Suprapubic skin (tissue), 4 donors: ENCODE measurements around the gene PTK6. TPM values are rescaled to one million over a fixed set of nuclear protein-coding genes. Genes with fewer than 3 reads are reported as not detected.

Experiments used
- DNase-seq, 2 donors: peaks; one replicate each; pipeline ENCODE4 v3.0.0-alpha.2; 2019; ENCODE audit warnings: low spot score in 2 of 2
- H3K27ac ChIP-seq: fragments of 200-600 bp; sonication (generic); one replicate; pipeline ENCODE4 v1.5.1; 2019
- H3K27me3 ChIP-seq: fragments of 200-600 bp; sonication (generic); one replicate; pipeline ENCODE4 v1.5.1; 2019
- H3K36me3 ChIP-seq: fragments of 200-600 bp; sonication (generic); one replicate; pipeline ENCODE4 v1.5.1; 2019
- H3K4me1 ChIP-seq: fragments of 200-600 bp; sonication (generic); one replicate; pipeline ENCODE4 v1.5.1; 2019
- H3K4me3 ChIP-seq: fragments of 200-600 bp; sonication (generic); one replicate; pipeline ENCODE4 v1.5.1; 2019; ENCODE audit warnings: mild to moderate bottlenecking
- H3K9me3 ChIP-seq: fragments of 200-600 bp; sonication (generic); one replicate; pipeline ENCODE4 v1.5.1; 2019
- CTCF ChIP-seq, 2 donors: fragments of 200-600 bp in 1 of 2; fragments of 450-650 bp in 1 of 2; sonication (generic) in 1 of 2; IDR thresholded peaks; one replicate each; pipeline ENCODE4 v1.5.1; 2016 to 2019; ENCODE audit warnings: antibody characterized with exemption in 2 of 2, mild to moderate bottlenecking in 1 of 2, moderate library complexity in 1 of 2
- EP300 ChIP-seq: sonication (generic); formaldehyde crosslinking; IDR thresholded peaks from one replicate; pipeline ENCODE4 v1.6.1; 2017; ENCODE audit warnings: antibody characterized with exemption
- POLR2A ChIP-seq, 2 donors: fragments of 450-650 bp; IDR thresholded peaks; one replicate each; pipeline ENCODE4 v1.6.1; 2017; ENCODE audit warnings: antibody characterized with exemption in 2 of 2, mild to moderate bottlenecking in 2 of 2, moderate library complexity in 2 of 2
- POLR2AphosphoS5 ChIP-seq, 3 donors: sonication (generic); formaldehyde crosslinking; IDR thresholded peaks; one replicate each; pipeline ENCODE4 v1.6.1; 2017; ENCODE audit warnings: antibody characterized with exemption in 3 of 3
- WGBS: methylation state at CpG from one replicate; pipeline ENCODE4 v1.1.5; 2018; 5-methylcytosine and 5-hydroxymethylcytosine counted together
- total RNA-seq, 4 donors: library from RNA; depleted of rRNA; stranded (reverse); fragments of >200 nt; gene quantifications; one replicate each; pipeline ENCODE4 v1.1.0, GENCODE V29; 2016

Gene PTK6
- total RNA-seq, 4 donors from 2014 or later = 58.0 to 70.6 (median 65.6) TPM

- H3K27ac ChIP-seq = no peak overlapping the region
- 93% methylated on average over 44 of the region's 61 CpGs for WGBS
- no peak for TF ChIP-seq CTCF (IDR thresholded peaks at IDR 0.05)
- TF ChIP-seq POLR2AphosphoS5 (IDR thresholded peaks at IDR 0.05) = no peak
- TF ChIP-seq POLR2A (IDR thresholded peaks at IDR 0.05) = no peak
- TF ChIP-seq EP300 = no peak
- no peaks in the 10 kb centered on the region for H3K9me3 ChIP-seq
- H3K36me3 ChIP-seq = peaks cover 65% of the 10 kb centered on the region
- peaks cover 3% of the 10 kb centered on the region for H3K4me1 ChIP-seq
- no peaks in the 10 kb centered on the region for H3K27me3 ChIP-seq
- no peak for DNase-seq
- no peak overlapping the region for H3K4me3 ChIP-seq
Measured at GRCh38 chr20:63565021-63565698, 28.0 kb upstream of the PTK6 start.

GRCh38 chr20:63564036-63564810 lies 27.0 kb upstream of the PTK6 start:
- WGBS = 97% methylated on average over 27 of the region's 62 CpGs

GRCh38 chr20:63563225-63563935 lies 26.2 kb upstream of the PTK6 start:
- no peak for TF ChIP-seq EP300
- no peak for TF ChIP-seq POLR2AphosphoS5 (IDR thresholded peaks at IDR 0.05)
- TF ChIP-seq CTCF (IDR thresholded peaks at IDR 0.05) = no peak
- no peak for TF ChIP-seq POLR2A (IDR thresholded peaks at IDR 0.05)
- 96% methylated on average over 14 of the region's 55 CpGs for WGBS
- Histone ChIP-seq H3K36me3 (peaks cover 77% of the 10 kb centered on the region), H3K4me3 (no peak overlapping the region), H3K27me3 (no peaks in the 10 kb centered on the region), H3K4me1 (peaks cover 3% of the 10 kb centered on the region), H3K27ac (no peak overlapping the region), H3K9me3 (no peaks in the 10 kb centered on the region)
- DNase-seq = no peak

More at GRCh38 chr20:63564036-63564810, 27.0 kb upstream of the PTK6 start:
- no peak for TF ChIP-seq EP300
- no peak for TF ChIP-seq POLR2AphosphoS5 (IDR thresholded peaks at IDR 0.05)
- TF ChIP-seq CTCF (IDR thresholded peaks at IDR 0.05) = no peak
- TF ChIP-seq POLR2A (IDR thresholded peaks at IDR 0.05) = no peak
- no peak for DNase-seq
- peaks cover 71% of the 10 kb centered on the region for H3K36me3 ChIP-seq
- H3K4me1 ChIP-seq = peaks cover 3% of the 10 kb centered on the region
- H3K9me3 ChIP-seq = no peaks in the 10 kb centered on the region
- H3K4me3 ChIP-seq = no peak overlapping the region
- no peak overlapping the region for H3K27ac ChIP-seq
- H3K27me3 ChIP-seq = no peaks in the 10 kb centered on the region

GRCh38 chr20:63562461-63563224 lies 25.5 kb upstream of the PTK6 start:
- H3K36me3 ChIP-seq = peaks cover 77% of the 10 kb centered on the region
- WGBS = 100% methylated on average over 1 of the region's 54 CpGs
- no peak for DNase-seq

More at GRCh38 chr20:63562461-63563224, 25.5 kb upstream of the PTK6 start:
- H3K4me3 ChIP-seq = no peak overlapping the region
- no peak for TF ChIP-seq EP300
- no peak for TF ChIP-seq CTCF (IDR thresholded peaks at IDR 0.05)
- no peak for TF ChIP-seq POLR2AphosphoS5 (IDR thresholded peaks at IDR 0.05)
- TF ChIP-seq POLR2A (IDR thresholded peaks at IDR 0.05) = no peak
- H3K27me3 ChIP-seq = no peaks in the 10 kb centered on the region
- no peaks in the 10 kb centered on the region for H3K4me1 ChIP-seq
- no peaks in the 10 kb centered on the region for H3K9me3 ChIP-seq
- H3K27ac ChIP-seq = no peak overlapping the region
